GM21360 (cell line): Measurements from ENCODE around the gene PLIN4.
"Not testable (repeated sequence)": the region's sequence is repeated elsewhere in the genome, so short reads cannot be mapped to it uniquely, and the experiment has no call there.

Experiments
- ATAC-seq: cut with Tn5 transposase; IDR thresholded peaks from one replicate; pipeline ENCODE4 v1.9.1; 2021; ENCODE audit warnings: mild to moderate bottlenecking, moderate library complexity; ENCODE audit not compliant: unreplicated experiment

The PLIN4 gene

GRCh38 chr19:4527377-4527776 is 9.1 kb upstream of the PLIN4 start:
- ATAC-seq: not testable (repeated sequence)

- no peak for ATAC-seq
These were observed 7.3 kb upstream of the PLIN4 start for GRCh38 chr19:4525563-4526002.

GRCh38 chr19:4524808-4525562 is 6.7 kb upstream of the PLIN4 start:
- no peak for ATAC-seq

- no peak for ATAC-seq
These were observed 5.2 kb upstream of the PLIN4 start for GRCh38 chr19:4523306-4524110.

- ATAC-seq: no peak
These were observed 4.2 kb upstream of the PLIN4 start for GRCh38 chr19:4522291-4523002.

GRCh38 chr19:4521888-4522242 is 3.6 kb upstream of the PLIN4 start:
- no peak for ATAC-seq

- no peak for ATAC-seq
These were observed 3.0 kb upstream of the PLIN4 start for GRCh38 chr19:4521170-4521887.

GRCh38 chr19:4519521-4520277 is 1.4 kb upstream of the PLIN4 start:
- ATAC-seq: no peak

GRCh38 chr19:4519172-4519496 is 848 bp upstream of the PLIN4 start:
- ATAC-seq: no peak

GRCh38 chr19:4517451-4518057 is 732 bp downstream of the PLIN4 start:
- ATAC-seq: no peak

GRCh38 chr19:4516939-4517300 is 1.4 kb downstream of the PLIN4 start:
- no peak for ATAC-seq

GRCh38 chr19:4516199-4516938 is 1.9 kb downstream of the PLIN4 start:
- ATAC-seq: no peak

GRCh38 chr19:4515732-4516131 is 2.6 kb downstream of the PLIN4 start:
- no peak for ATAC-seq

- ATAC-seq: no peak
These were observed 5.0 kb downstream of the PLIN4 start for GRCh38 chr19:4513248-4513647.

GRCh38 chr19:4512070-4512469 is 6.2 kb downstream of the PLIN4 start:
- ATAC-seq: no peak

- ATAC-seq: no peak
These were observed 6.8 kb downstream of the PLIN4 start for GRCh38 chr19:4511300-4512054.

- no peak for ATAC-seq
These were observed 7.6 kb downstream of the PLIN4 start for GRCh38 chr19:4510435-4511255.

GRCh38 chr19:4508698-4509097 is 9.6 kb downstream of the PLIN4 start:
- ATAC-seq: no peak
